ENCODE results near the gene NLRC5. TPM values are rescaled to one million over a fixed set of nuclear protein-coding genes. Genes with fewer than 3 reads are reported as not detected.
"Not testable (repeated sequence)": the region's sequence is repeated elsewhere in the genome, so short reads cannot be mapped to it uniquely, and the experiment has no call there.

NLRC5 gene
- total RNA-seq, 4 donors from 2014 or later: 32.4 to 57.9 (median 37.1) TPM

- DNase-seq (ENCODE audit: low spot score in 2 of 2): peak; percentile 81 to 83
- Histone ChIP-seq H3K27ac (peak overlapping the region; percentile 64 to 91 (median 82)), H3K36me3 (peaks cover 0 to 33% (median 0%) of the 10 kb centered on the region in 3 donors), H3K4me3 (no peak overlapping the region), H3K27me3 (no peaks in the 10 kb centered on the region), H3K4me1 (peaks cover 0 to 22% (median 10%) of the 10 kb centered on the region in 4 donors), H3K9me3 (no peaks in the 10 kb centered on the region)
- WGBS, 2 donors: 24 to 31% methylated on average over 6 to 10 of the region's 11 CpGs
- TF ChIP-seq, protein P1, sequence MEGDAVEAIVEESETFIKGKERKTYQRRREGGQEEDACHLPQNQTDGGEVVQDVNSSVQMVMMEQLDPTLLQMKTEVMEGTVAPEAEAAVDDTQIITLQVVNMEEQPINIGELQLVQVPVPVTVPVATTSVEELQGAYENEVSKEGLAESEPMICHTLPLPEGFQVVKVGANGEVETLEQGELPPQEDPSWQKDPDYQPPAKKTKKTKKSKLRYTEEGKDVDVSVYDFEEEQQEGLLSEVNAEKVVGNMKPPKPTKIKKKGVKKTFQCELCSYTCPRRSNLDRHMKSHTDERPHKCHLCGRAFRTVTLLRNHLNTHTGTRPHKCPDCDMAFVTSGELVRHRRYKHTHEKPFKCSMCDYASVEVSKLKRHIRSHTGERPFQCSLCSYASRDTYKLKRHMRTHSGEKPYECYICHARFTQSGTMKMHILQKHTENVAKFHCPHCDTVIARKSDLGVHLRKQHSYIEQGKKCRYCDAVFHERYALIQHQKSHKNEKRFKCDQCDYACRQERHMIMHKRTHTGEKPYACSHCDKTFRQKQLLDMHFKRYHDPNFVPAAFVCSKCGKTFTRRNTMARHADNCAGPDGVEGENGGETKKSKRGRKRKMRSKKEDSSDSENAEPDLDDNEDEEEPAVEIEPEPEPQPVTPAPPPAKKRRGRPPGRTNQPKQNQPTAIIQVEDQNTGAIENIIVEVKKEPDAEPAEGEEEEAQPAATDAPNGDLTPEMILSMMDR (IDR thresholded peaks at IDR 0.05): no peak
- peak; percentile 71 to 92 for TF ChIP-seq EP300 (IDR thresholded peaks at IDR 0.05)
These were observed 71.9 kb downstream of the NLRC5 start for GRCh38 chr16:57061084-57061905.

DNA sequence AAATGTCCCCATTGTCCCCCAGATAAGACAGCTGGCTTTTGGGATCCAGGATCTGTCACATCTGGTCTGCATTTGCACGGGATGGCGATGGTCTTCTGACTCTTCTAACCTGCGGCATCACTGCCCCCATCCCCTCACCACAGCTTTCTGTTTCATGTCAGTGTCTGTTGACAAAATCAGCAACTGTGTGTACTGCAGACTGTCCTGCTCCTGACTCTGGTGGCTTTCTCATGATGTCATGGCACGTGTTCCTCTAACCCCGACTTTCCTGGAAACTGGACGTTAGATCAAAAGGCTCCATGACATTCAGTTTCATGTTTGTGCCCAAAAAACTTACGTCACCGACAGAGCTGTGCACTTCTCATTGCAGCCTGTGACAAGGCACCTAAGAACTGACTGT is 73.0 kb downstream of the NLRC5 start:
- 58 to 65% methylated on average over 8 of the region's 8 CpGs for WGBS, 2 donors
- TF ChIP-seq EP300 (IDR thresholded peaks at IDR 0.05): peak in 1 of 2 donors; percentile 68
- TF ChIP-seq POLR2A (IDR thresholded peaks at IDR 0.05): no peak
- H3K27me3 ChIP-seq: no peaks in the 10 kb centered on the region
- H3K36me3 ChIP-seq: peaks cover 0 to 31% (median 0%) of the 10 kb centered on the region in 3 donors
- peak overlapping the region; percentile 64 to 91 (median 82) for H3K27ac ChIP-seq
- H3K4me1 ChIP-seq: peaks cover 0 to 22% (median 10%) of the 10 kb centered on the region in 4 donors
- peak in 1 of 2 donors; percentile 48 for DNase-seq (ENCODE audit: low spot score in 2 of 2)
- H3K4me3 ChIP-seq: no peak overlapping the region
- H3K9me3 ChIP-seq: no peaks in the 10 kb centered on the region

- DNase-seq (ENCODE audit: low spot score in 2 of 2); H3K27ac ChIP-seq; H3K4me3 ChIP-seq; H3K9me3 ChIP-seq; H3K27me3 ChIP-seq: not testable (repeated sequence)
- WGBS, 2 donors: 84 to 88% methylated on average over 8 of the region's 8 CpGs
- peaks cover 0 to 22% (median 10%) of the 10 kb centered on the region in 4 donors for H3K4me1 ChIP-seq
- H3K36me3 ChIP-seq: peaks cover 0 to 33% (median 0%) of the 10 kb centered on the region in 3 donors
These were observed 73.8 kb downstream of the NLRC5 start for GRCh38 chr16:57063189-57063588.

GRCh38 chr16:57064995-57065394 is 75.6 kb downstream of the NLRC5 start:
- 91 to 95% methylated on average over 5 of the region's 5 CpGs for WGBS, 2 donors
- H3K36me3 ChIP-seq: peaks cover 0 to 21% (median 0%) of the 10 kb centered on the region in 3 donors
- TF ChIP-seq EP300 (IDR thresholded peaks at IDR 0.05) (no peak), POLR2A (IDR thresholded peaks at IDR 0.05) (no peak)
- TF ChIP-seq, protein P1 (IDR thresholded peaks at IDR 0.05): no peak
- peaks cover 0 to 22% (median 10%) of the 10 kb centered on the region in 4 donors for H3K4me1 ChIP-seq
- DNase-seq (ENCODE audit: low spot score in 2 of 2): no peak
- H3K27me3 ChIP-seq: no peaks in the 10 kb centered on the region
- no peaks in the 10 kb centered on the region for H3K9me3 ChIP-seq
- H3K27ac ChIP-seq: no peak overlapping the region
- H3K4me3 ChIP-seq: no peak overlapping the region

- H3K27me3 ChIP-seq: no peaks in the 10 kb centered on the region
- H3K4me3 ChIP-seq: no peak overlapping the region
- no peaks in the 10 kb centered on the region for H3K9me3 ChIP-seq
- peaks cover 0 to 9% (median 1%) of the 10 kb centered on the region in 4 donors for H3K4me1 ChIP-seq
- TF ChIP-seq EP300 (IDR thresholded peaks at IDR 0.05) (no peak), POLR2A (IDR thresholded peaks at IDR 0.05) (no peak)
- TF ChIP-seq, protein P1 (IDR thresholded peaks at IDR 0.05): no peak
- no peak for DNase-seq (ENCODE audit: low spot score in 2 of 2)
- WGBS, 2 donors: 67 to 91% methylated on average over 4 of the region's 4 CpGs
- peaks cover 0 to 21% (median 0%) of the 10 kb centered on the region in 3 donors for H3K36me3 ChIP-seq
- no peak overlapping the region for H3K27ac ChIP-seq
These were observed 77.3 kb downstream of the NLRC5 start for GRCh38 chr16:57066625-57067024.

GRCh38 chr16:57067347-57067746 is 78.0 kb downstream of the NLRC5 start:
- Histone ChIP-seq H3K4me3 (no peak overlapping the region), H3K9me3 (no peaks in the 10 kb centered on the region), H3K4me1 (peaks cover 0 to 9% (median 0%) of the 10 kb centered on the region in 4 donors), H3K27ac (no peak overlapping the region), H3K36me3 (peaks cover 0 to 21% (median 0%) of the 10 kb centered on the region in 3 donors), H3K27me3 (no peaks in the 10 kb centered on the region)
- WGBS, 2 donors: 86 to 100% methylated on average over 1 to 2 of the region's 3 CpGs
- TF ChIP-seq POLR2A (IDR thresholded peaks at IDR 0.05): no peak
- TF ChIP-seq, protein P1 (IDR thresholded peaks at IDR 0.05): no peak
- no peak for TF ChIP-seq EP300 (IDR thresholded peaks at IDR 0.05)
- no peak for DNase-seq (ENCODE audit: low spot score in 2 of 2)

Data from tibial nerve (tissue), 4 donors.